Thoracic aorta (tissue), 2 donors: Measurements from ENCODE around the gene BANK1. TPM values are rescaled to one million over a fixed set of nuclear protein-coding genes. Genes with fewer than 3 reads are reported as not detected.

Experiments
- ATAC-seq: fragments of 150-250 bp; one replicate; pipeline ENCODE4 v1.8.0; 2017; ENCODE audit warnings: low read depth; ENCODE audit not compliant: insufficient number of reproducible peaks, low FRiP score
- DNase-seq: peaks from one replicate; pipeline ENCODE4 v3.0.0-alpha.2; 2020; ENCODE audit warnings: low spot score
- H3K27ac ChIP-seq, 2 donors: fragments of 200-600 bp; sonication (generic); 1 replicate in 1 of 2; 2 replicates in 1 of 2; pipeline ENCODE4 v1.5.1; 2016; ENCODE audit warnings: mild to moderate bottlenecking in 2 of 2, moderate library complexity in 2 of 2
- H3K27me3 ChIP-seq: fragments of 200-600 bp; sonication (generic); replicated peaks from 2 replicates; pipeline ENCODE4 v1.6.0; 2016; ENCODE audit warnings: mild to moderate bottlenecking; ENCODE audit not compliant: insufficient read depth
- H3K36me3 ChIP-seq: fragments of 200-600 bp; sonication (generic); one replicate; pipeline ENCODE4 v1.5.1; 2016
- H3K4me1 ChIP-seq, 2 donors: fragments of 200-600 bp; sonication (generic); 1 replicate in 1 of 2; 2 replicates in 1 of 2; pipeline versions ENCODE4 v1.5.1 to v1.6.0; 2016; ENCODE audit warnings: low read depth in 2 of 2, mild to moderate bottlenecking in 1 of 2; ENCODE audit not compliant: control insufficient read depth in 1 of 2
- H3K4me3 ChIP-seq: fragments of 200-600 bp; sonication (generic); 2 replicates; pipeline ENCODE4 v1.5.1; 2016; ENCODE audit warnings: mild to moderate bottlenecking
- H3K9me3 ChIP-seq: fragments of 200-600 bp; sonication (generic); 2 replicates; pipeline ENCODE4 v1.5.1; 2016
- total RNA-seq, 2 donors: library from RNA; depleted of rRNA; stranded (reverse); fragments of >200 nt; gene quantifications; one replicate each; pipeline versions ENCODE4 v1.1.0 to v1.2.3, GENCODE V29; 2016
- TF ChIP-seq, protein P1 (sequence below): fragments of 200-600 bp; sonication (generic); IDR thresholded peaks from one replicate; pipeline ENCODE4 v1.5.1; 2019; ENCODE audit warnings: antibody characterized with exemption

BANK1 gene
- total RNA-seq, 2 donors from 2014 or later = 0.85 to 1.1 TPM

DNA sequence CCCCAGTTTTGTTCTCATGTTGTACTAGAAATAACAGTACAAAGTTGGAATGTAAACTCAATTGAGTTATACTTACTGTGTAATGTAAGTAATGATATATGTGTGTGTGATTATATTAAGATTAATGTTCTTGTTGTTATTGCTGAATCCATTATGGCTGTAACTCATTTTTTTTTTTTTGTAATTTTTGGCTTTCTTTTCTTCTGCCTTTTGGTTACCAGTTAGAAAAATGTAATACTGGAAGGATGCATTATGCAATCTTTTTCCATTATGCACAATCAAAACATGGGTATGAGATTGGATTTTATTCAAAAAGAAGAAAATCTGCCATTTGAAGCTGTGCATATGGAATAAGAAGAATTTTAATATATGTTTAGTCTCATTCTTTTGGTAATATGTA is 34.0 kb downstream of the BANK1 start:
- no peak overlapping the region for H3K4me3 ChIP-seq
- no peak overlapping the region for H3K27ac ChIP-seq
- H3K36me3 ChIP-seq = no peaks in the 10 kb centered on the region
- no peaks in the 10 kb centered on the region for H3K27me3 ChIP-seq
- TF ChIP-seq, protein P1, sequence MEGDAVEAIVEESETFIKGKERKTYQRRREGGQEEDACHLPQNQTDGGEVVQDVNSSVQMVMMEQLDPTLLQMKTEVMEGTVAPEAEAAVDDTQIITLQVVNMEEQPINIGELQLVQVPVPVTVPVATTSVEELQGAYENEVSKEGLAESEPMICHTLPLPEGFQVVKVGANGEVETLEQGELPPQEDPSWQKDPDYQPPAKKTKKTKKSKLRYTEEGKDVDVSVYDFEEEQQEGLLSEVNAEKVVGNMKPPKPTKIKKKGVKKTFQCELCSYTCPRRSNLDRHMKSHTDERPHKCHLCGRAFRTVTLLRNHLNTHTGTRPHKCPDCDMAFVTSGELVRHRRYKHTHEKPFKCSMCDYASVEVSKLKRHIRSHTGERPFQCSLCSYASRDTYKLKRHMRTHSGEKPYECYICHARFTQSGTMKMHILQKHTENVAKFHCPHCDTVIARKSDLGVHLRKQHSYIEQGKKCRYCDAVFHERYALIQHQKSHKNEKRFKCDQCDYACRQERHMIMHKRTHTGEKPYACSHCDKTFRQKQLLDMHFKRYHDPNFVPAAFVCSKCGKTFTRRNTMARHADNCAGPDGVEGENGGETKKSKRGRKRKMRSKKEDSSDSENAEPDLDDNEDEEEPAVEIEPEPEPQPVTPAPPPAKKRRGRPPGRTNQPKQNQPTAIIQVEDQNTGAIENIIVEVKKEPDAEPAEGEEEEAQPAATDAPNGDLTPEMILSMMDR = no peak
- ATAC-seq = no peak
- DNase-seq = no peak
- peaks cover 0 to 5% of the 10 kb centered on the region in 2 donors for H3K4me1 ChIP-seq
- no peaks in the 10 kb centered on the region for H3K9me3 ChIP-seq

DNA sequence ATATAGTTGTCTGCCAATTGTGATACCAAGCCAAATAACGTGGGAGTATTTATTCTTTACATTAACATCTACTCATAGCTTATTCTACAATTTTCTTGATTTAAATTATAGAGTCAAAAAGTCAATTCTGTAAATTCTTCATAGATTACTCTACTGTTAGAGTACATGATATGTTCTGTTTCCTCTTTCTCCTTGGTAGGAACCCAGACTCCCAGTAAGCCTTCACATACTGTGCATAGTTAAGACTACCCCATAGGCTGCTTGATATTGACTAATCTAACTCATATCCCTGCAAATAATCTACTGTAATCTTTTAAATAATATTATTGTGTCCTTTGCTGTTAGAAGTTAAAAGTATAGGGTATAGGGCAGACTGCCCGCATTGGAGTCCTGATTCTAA is 35.4 kb downstream of the BANK1 start:
- Histone ChIP-seq H3K4me3 (no peak overlapping the region), H3K4me1 (peaks cover 0 to 5% of the 10 kb centered on the region in 2 donors), H3K9me3 (no peaks in the 10 kb centered on the region), H3K27ac (no peak overlapping the region), H3K27me3 (no peaks in the 10 kb centered on the region), H3K36me3 (no peaks in the 10 kb centered on the region)
- TF ChIP-seq, protein P1 = no peak
- ATAC-seq (no peak), DNase-seq (no peak)

DNA sequence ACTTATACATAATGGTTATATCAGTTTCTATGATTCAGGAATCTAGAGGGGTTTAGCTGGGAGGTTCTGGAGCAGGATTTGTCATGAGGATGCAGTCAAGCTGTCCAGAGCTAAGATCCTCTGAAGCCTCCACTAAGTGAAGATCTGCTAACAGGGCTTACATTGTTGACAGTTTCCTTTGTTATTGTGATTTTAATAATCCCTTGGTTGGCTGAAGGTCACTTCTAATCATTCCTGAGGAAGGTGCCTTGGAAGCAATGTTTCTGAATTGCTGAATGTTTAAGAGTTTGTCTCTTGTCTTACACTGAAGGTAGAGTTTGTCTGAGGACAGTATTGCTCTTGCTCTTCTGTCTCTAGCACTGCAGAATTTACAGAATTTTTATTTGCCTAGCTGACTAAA is 41.3 kb downstream of the BANK1 start:
- H3K27ac ChIP-seq = no peak overlapping the region
- H3K27me3 ChIP-seq = no peaks in the 10 kb centered on the region
- no peak for ATAC-seq
- TF ChIP-seq, protein P1 = no peak
- no peak overlapping the region for H3K4me3 ChIP-seq
- no peaks in the 10 kb centered on the region for H3K36me3 ChIP-seq
- H3K4me1 ChIP-seq = no peaks in the 10 kb centered on the region
- H3K9me3 ChIP-seq = no peaks in the 10 kb centered on the region
- DNase-seq = no peak

DNA sequence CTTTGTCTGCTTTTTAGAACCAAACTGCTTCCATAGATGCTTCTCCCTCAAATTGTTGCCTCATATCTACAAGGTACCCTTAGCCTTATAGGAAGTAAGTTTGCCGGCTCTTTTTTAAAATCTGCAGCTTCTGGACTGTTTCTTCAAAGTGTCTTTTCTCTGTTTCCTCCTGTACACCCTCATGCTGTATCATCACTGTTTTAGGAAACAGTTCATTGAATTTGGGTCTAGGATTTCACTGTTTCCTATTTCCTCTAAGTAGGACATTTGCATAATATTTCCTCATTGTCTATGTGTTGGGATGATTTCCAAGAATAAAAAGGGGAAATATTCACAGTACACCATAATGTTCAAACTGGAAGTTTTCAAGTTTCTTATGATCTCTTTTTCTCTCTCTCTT is 43.0 kb downstream of the BANK1 start:
- DNase-seq (no peak), ATAC-seq (no peak)
- no peak overlapping the region for H3K27ac ChIP-seq
- no peak overlapping the region for H3K4me3 ChIP-seq
- no peaks in the 10 kb centered on the region for H3K27me3 ChIP-seq
- H3K36me3 ChIP-seq = no peaks in the 10 kb centered on the region
- TF ChIP-seq, protein P1 = no peak
- no peaks in the 10 kb centered on the region for H3K9me3 ChIP-seq
- H3K4me1 ChIP-seq = no peaks in the 10 kb centered on the region

DNA sequence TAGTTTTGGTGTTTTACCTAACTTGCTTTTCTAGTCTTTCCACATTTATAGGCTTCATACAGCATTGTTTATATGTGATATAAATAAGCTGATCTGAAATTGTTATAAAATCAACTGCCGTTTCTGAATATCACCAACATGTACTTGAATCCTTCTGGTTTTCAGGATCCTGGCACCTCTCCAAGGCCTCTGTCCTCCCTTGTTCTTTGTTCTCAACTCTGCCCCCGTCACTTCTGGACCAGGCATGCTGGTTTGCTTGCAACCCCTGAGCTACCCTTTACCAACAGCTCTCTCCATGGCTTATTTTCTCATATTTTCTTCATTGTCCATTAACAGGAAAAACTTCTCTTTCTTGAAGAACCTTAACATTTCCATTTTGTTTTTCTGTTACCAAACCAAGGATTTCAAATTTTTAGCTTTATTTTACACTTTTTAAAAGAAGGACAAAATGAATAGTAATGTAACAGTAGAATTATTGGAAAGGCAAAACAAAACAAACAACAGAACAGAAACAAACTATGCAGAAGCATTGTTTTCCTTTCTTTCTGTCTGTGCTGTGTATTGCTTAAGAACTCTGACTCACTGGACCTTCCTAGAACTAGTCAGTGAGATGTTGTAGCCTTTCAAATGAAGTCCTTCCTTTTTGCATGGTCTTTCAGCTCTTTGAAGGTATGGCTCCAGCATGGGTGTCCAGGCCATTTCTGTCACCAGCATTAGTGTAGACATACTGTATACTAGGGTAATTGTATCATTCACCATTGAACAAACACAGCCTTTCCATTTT is 44.8 kb downstream of the BANK1 start:
- H3K27me3 ChIP-seq = no peaks in the 10 kb centered on the region
- ATAC-seq (no peak), DNase-seq (no peak)
- no peaks in the 10 kb centered on the region for H3K36me3 ChIP-seq
- no peak overlapping the region for H3K27ac ChIP-seq
- H3K4me1 ChIP-seq = no peaks in the 10 kb centered on the region
- no peaks in the 10 kb centered on the region for H3K9me3 ChIP-seq
- no peak overlapping the region for H3K4me3 ChIP-seq
- TF ChIP-seq, protein P1 = no peak
